Measurements from ENCODE around the gene BRAP.

Gene BRAP

GRCh38 chr12:111640506-111640905 lies 45.2 kb downstream of the BRAP start:
- Histone ChIP-seq H3K27me3 (ENCODE audit: insufficient read depth, low read length) (no peaks in the 10 kb centered on the region), H3K36me3 (ENCODE audit: insufficient read depth, low read length) (peaks cover 10% of the 10 kb centered on the region; the same call in 1 of the 2 replicates), H3K9ac (ENCODE audit: low read length) (no peak overlapping the region), H4K20me1 (ENCODE audit: insufficient read depth, low read length) (no peaks in the 10 kb centered on the region), H3K4me3 (ENCODE audit: low read depth, low read length, poor library complexity, severe bottlenecking) (no peak overlapping the region), H3K9me2 (ENCODE audit: low read depth, low read length) (no peaks in the 10 kb centered on the region), H3K4me1 (ENCODE audit: insufficient read depth, low read length, severe bottlenecking) (peaks cover 5% of the 10 kb centered on the region), H3K9me3 (ENCODE audit: low read length) (no peaks in the 10 kb centered on the region), H3F3A (ENCODE audit: insufficient read depth, low read length) (no peaks in the 10 kb centered on the region), H2AFZ (ENCODE audit: low read length) (no peak overlapping the region), H3K27ac (ENCODE audit: low read depth, low read length, poor library complexity, severe bottlenecking) (no peak overlapping the region), H3K4me2 (ENCODE audit: low read length) (no peak overlapping the region), H3K79me2 (ENCODE audit: insufficient read depth, low read length) (no peaks in the 10 kb centered on the region)
- TF ChIP-seq CTCF (IDR thresholded peaks at IDR 0.05; ENCODE audit: low read length), result no peak
- TF ChIP-seq EZH2 (IDR thresholded peaks at IDR 0.05; ENCODE audit: borderline replicate concordance, low read length), result no peak

- H3K36me3 ChIP-seq (ENCODE audit: insufficient read depth, low read length), result 0 out of 2 replicates have a peak, but pooled peaks cover 4% of the 10 kb centered on the region
- H2AFZ ChIP-seq (ENCODE audit: low read length), result no peak overlapping the region
- H3K9ac ChIP-seq (ENCODE audit: low read length), result no peak overlapping the region
Observed at GRCh38 chr12:111638556-111638955, 47.2 kb downstream of the BRAP start.

GRCh38 chr12:111636209-111636945 lies 49.4 kb downstream of the BRAP start:
- Histone ChIP-seq H3K4me1 (ENCODE audit: insufficient read depth, low read length, severe bottlenecking) (peaks cover 7% of the 10 kb centered on the region), H4K20me1 (ENCODE audit: insufficient read depth, low read length) (no peaks in the 10 kb centered on the region), H2AFZ (ENCODE audit: low read length) (no peak overlapping the region), H3K36me3 (ENCODE audit: insufficient read depth, low read length) (no peaks in the 10 kb centered on the region), H3K27ac (ENCODE audit: low read depth, low read length, poor library complexity, severe bottlenecking) (no peak overlapping the region), H3K79me2 (ENCODE audit: insufficient read depth, low read length) (no peaks in the 10 kb centered on the region), H3K27me3 (ENCODE audit: insufficient read depth, low read length) (no peaks in the 10 kb centered on the region), H3K4me3 (ENCODE audit: low read depth, low read length, poor library complexity, severe bottlenecking) (no peak overlapping the region), H3K9ac (ENCODE audit: low read length) (no peak overlapping the region), H3K4me2 (ENCODE audit: low read length) (no peak overlapping the region), H3F3A (ENCODE audit: insufficient read depth, low read length) (no peaks in the 10 kb centered on the region), H3K9me3 (ENCODE audit: low read length) (no peaks in the 10 kb centered on the region), H3K9me2 (ENCODE audit: low read depth, low read length) (no peaks in the 10 kb centered on the region)
- TF ChIP-seq CTCF (IDR thresholded peaks at IDR 0.05; ENCODE audit: low read length), result no peak
- no peak for TF ChIP-seq EZH2 (IDR thresholded peaks at IDR 0.05; ENCODE audit: borderline replicate concordance, low read length)

More at GRCh38 chr12:111638556-111638955, 47.2 kb downstream of the BRAP start:
- no peak overlapping the region for H3K4me3 ChIP-seq (ENCODE audit: low read depth, low read length, poor library complexity, severe bottlenecking)
- no peaks in the 10 kb centered on the region for H3K9me3 ChIP-seq (ENCODE audit: low read length)
- H3K4me2 ChIP-seq (ENCODE audit: low read length), result no peak overlapping the region
- no peaks in the 10 kb centered on the region for H3K9me2 ChIP-seq (ENCODE audit: low read depth, low read length)
- H3F3A ChIP-seq (ENCODE audit: insufficient read depth, low read length), result no peaks in the 10 kb centered on the region
- no peaks in the 10 kb centered on the region for H4K20me1 ChIP-seq (ENCODE audit: insufficient read depth, low read length)
- peaks cover 7% of the 10 kb centered on the region for H3K4me1 ChIP-seq (ENCODE audit: insufficient read depth, low read length, severe bottlenecking)
- H3K27ac ChIP-seq (ENCODE audit: low read depth, low read length, poor library complexity, severe bottlenecking), result no peak overlapping the region
- H3K27me3 ChIP-seq (ENCODE audit: insufficient read depth, low read length), result no peaks in the 10 kb centered on the region
- H3K79me2 ChIP-seq (ENCODE audit: insufficient read depth, low read length), result no peaks in the 10 kb centered on the region
- TF ChIP-seq CTCF (IDR thresholded peaks at IDR 0.05; ENCODE audit: low read length) (no peak), EZH2 (IDR thresholded peaks at IDR 0.05; ENCODE audit: borderline replicate concordance, low read length) (no peak)
